Motor neuron (in vitro differentiated cells): ENCODE data around the gene PLEKHM1. TPM values are rescaled to one million over a fixed set of nuclear protein-coding genes. Genes with fewer than 3 reads are reported as not detected.

ENCODE experiments used
- ATAC-seq, 8 experiments: fragments of 200-7000 bp; cut with Tn5 transposase; replicated peaks in 6 of 8; 2 replicates each; pipeline ENCODE4 v1.8.0; 2021; ENCODE audit warnings: mild to moderate bottlenecking in 8 of 8, moderate library complexity in 8 of 8
- H3K27ac ChIP-seq, 2 donors: fragments of 250-450 bp; sonication (Bioruptor Pico); 2 replicates each; pipeline ENCODE4 v1.9.0; 2021; ENCODE audit warnings: antibody characterized with exemption in 2 of 2, mild to moderate bottlenecking in 2 of 2, moderate library complexity in 1 of 2
- H3K4me1 ChIP-seq, 2 donors: fragments of 250-450 bp; sonication (Bioruptor Pico); replicated peaks in 1 of 2; 2 replicates each; pipeline ENCODE4 v1.6.1; 2021; ENCODE audit warnings: antibody characterized with exemption in 2 of 2, mild to moderate bottlenecking in 2 of 2, moderate library complexity in 1 of 2
- H3K4me3 ChIP-seq, 5 donors: fragments of 250-450 bp; sonication (Bioruptor Pico); 2 replicates each; pipeline ENCODE4 v1.9.0; 2021; ENCODE audit warnings: antibody characterized with exemption in 5 of 5, mild to moderate bottlenecking in 5 of 5, moderate library complexity in 4 of 5
- WGBS, 10 experiments: fragments of 450-650 bp; shearing (Covaris generic); methylation state at CpG; one replicate each; pipeline ENCODE4 v1.0.0; 2022; 5-methylcytosine and 5-hydroxymethylcytosine counted together
- in situ Hi-C, 9 experiments: fragments of 400-800 bp; cut with MboI; loops; one replicate each; pipeline ENCODE4 v1.15.0; 2021; ENCODE audit warnings: low sequenced_read_pairs in 9 of 9, low pct_unique_long_range_greater_than_20kb in 2 of 9; ENCODE audit not compliant: unreplicated experiment in 9 of 9
- total RNA-seq, 8 experiments: library from RNA; unstranded; fragments of 300-600 nt; gene quantifications; 2 replicates each; pipeline versions ENCODE4 v1.2.3 to v1.2.4, GENCODE V29; 2022

The PLEKHM1 gene
- total RNA-seq, 8 experiments from 2014 or later, result 6.2 to 27.9 (median 11.8) TPM

DNA sequence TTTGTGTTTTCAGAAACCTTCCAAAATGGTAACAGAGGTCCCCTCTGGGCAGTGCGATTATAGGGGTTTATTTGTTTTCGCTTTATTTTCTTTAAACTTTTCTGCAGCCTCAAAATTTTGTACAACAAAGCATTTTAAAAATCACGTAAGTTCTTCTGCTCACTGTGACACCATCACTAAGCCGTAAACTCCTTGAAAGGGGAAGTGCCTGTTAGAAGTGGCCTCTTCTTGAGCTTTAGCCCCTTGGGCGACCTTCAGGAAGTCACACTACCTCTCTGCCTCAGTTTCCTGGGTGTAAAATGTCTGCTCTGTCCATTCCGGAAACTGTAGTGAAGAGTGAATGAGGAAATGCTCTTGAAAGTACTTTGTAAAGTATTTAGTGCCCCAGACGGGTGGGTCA, 84.4 kb downstream of the PLEKHM1 start:
- no peak for ATAC-seq
- H3K4me1 ChIP-seq, result peaks cover 4 to 12% of the 10 kb centered on the region in 2 donors
- no peak overlapping the region for H3K27ac ChIP-seq
- WGBS, 10 experiments, result 62 to 100% (median 83%) methylated on average over 1 to 7 of the region's 7 CpGs; no CpG with 5 or more reads in 1 of the 10 experiments
- in situ Hi-C loops, result loop anchor here in 1 of 9 experiments (25.0 kb wide), 1 partner anchor 456 kb away; no protein-coding TSS in a partner anchor
- no peak overlapping the region for H3K4me3 ChIP-seq

DNA sequence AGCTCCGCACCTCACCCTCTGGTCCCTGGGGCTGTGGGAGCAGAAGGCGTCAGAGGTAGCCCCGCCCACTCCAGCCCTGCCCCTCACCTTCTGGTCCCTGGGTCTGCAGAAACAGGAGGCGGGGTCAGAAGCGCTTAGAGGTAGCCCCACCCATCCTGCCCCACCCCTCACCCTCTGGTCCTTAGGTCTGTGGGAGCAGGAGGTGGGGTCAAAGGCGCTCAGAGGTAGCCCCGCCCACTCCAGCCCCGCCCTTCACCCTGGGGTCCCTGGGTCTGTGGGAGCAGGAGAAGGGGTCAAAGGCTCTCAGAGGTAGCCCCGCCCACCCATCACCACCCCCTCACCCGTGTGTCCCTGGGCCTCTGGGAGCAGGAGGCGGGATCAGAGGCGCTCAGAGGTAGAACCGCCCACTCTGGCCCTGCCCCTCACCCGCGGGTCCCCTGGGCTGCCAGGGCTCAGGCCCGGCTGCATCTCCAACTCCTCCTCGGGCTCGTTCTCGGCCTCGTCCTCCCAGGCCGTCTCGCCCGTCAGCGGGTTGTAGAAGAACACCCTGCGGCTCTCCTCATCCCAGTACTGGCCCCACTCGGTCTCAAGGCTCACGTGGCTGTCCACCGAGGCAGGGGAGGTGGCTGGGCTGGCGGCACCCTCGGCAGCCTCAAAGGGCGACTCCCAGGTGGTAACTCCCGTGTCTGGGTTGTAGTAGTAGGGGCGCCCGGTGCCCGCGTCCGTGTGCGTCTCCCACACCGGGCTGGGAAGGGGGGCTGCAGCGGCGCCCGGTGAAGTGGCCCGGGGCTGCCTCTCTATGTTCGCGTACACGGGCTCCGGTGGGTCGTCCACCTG, 85.1 kb downstream of the PLEKHM1 start:
- Histone ChIP-seq H3K27ac (no peak overlapping the region), H3K4me1 (peaks cover 4 to 12% of the 10 kb centered on the region in 2 donors), H3K4me3 (peak overlapping the region in 3 of 5 donors; percentile 2 to 18 (median 8))
- in situ Hi-C loops, result loop anchor here in 1 of 9 experiments (25.0 kb wide), 1 partner anchor 457 kb away; no protein-coding TSS in a partner anchor
- 0 to 50% (median 13%) methylated on average over 1 to 21 of the region's 48 CpGs; no CpG with 5 or more reads in 6 of the 10 experiments for WGBS, 10 experiments
- ATAC-seq, result peak; percentile 76 to 92 (median 84)

DNA sequence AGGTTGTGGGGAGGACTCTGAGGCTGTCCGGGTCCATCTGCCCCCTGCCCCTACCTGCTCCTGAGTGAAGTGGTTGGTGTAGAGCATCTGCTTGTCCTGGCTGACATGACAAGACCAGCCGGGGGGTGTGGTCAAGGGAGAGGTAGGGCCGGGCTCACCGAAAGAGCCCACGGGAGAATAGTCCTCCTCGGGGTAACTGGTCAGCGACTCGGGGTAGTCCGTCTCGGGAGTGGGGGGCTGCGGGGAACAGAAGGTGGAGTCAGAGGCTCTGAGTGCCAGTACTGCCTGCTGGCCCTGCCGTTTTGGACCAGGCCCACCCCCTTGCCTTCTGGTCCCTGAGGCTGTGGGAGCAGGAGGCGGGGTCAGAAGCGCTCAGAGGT, 85.7 kb downstream of the PLEKHM1 start:
- Histone ChIP-seq H3K4me3 (no peak overlapping the region), H3K27ac (no peak overlapping the region), H3K4me1 (peaks cover 4 to 12% of the 10 kb centered on the region in 2 donors)
- 40 to 100% (median 74%) methylated on average over 1 of the region's 14 CpGs; no CpG with 5 or more reads in 6 of the 10 experiments for WGBS, 10 experiments
- in situ Hi-C loops, result loop anchor here in 1 of 9 experiments (25.0 kb wide), 1 partner anchor 457 kb away; no protein-coding TSS in a partner anchor
- ATAC-seq, result peak in 4 of 8 experiments; percentile 3 to 4 (median 4)

DNA sequence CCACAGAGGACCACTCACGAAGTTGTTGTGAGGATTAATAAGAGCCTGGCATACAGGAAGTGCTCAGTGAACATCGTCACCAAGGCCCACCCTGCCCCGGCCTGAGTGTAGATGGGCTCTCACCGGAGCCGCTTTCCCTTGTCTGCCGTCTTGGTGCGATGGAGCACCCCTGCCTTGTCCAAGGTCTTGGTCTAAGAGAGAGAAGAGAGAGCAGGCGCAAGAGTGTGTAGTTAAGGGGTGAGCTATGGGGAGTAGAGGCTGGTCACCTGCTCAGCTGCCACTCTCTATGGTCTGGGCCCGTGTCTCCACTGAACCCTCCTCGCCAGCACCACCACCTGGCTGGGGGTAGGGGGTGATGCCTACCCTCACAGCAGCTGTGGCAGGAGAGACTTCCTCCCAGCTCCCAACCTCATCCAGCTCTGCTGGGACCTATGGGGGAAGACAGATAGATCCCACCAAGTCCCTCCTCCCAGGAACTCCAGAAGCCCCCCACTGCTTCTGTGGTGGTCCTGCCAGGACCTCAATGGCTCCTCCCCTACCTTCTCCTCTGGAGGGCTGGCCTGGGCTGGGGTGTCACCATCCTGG, 86.5 kb downstream of the PLEKHM1 start:
- ATAC-seq, result no peak
- 87 to 100% (median 100%) methylated on average over 1 to 3 of the region's 10 CpGs; no CpG with 5 or more reads in 7 of the 10 experiments for WGBS, 10 experiments
- Histone ChIP-seq H3K27ac (no peak overlapping the region), H3K4me3 (no peak overlapping the region), H3K4me1 (peaks cover 4 to 12% of the 10 kb centered on the region in 2 donors)
- in situ Hi-C loops, result loop anchor here in 1 of 9 experiments (25.0 kb wide), 1 partner anchor 458 kb away; no protein-coding TSS in a partner anchor

DNA sequence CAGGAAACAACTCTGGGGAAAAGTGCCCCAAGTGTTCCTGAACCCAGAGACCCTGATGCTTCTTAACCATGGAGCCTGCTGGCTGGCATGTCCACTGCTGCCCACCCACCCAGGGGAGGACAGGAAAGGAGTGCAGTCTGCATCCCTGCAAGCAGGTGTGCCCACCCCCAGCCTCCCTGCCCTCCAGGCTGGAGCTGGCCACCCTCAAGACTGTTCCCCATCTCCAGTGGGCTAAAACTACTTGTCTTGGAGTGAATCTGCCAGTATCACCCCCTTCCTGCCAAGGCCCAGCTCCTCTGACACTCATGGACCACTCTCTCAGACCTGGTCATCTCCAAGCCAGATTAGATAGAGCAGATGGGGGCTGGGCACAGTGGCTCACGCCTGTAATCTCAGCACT, 87.6 kb downstream of the PLEKHM1 start:
- no peak for ATAC-seq
- H3K4me1 ChIP-seq, result peaks cover 4 to 12% of the 10 kb centered on the region in 2 donors
- H3K4me3 ChIP-seq, result no peak overlapping the region
- in situ Hi-C loops, result loop anchor here in 1 of 9 experiments (25.0 kb wide), 1 partner anchor 459 kb away; no protein-coding TSS in a partner anchor
- H3K27ac ChIP-seq, result no peak overlapping the region
- WGBS, 10 experiments, result 100% methylated on average over 1 of the region's 1 CpG; no CpG with 5 or more reads in 9 of the 10 experiments

DNA sequence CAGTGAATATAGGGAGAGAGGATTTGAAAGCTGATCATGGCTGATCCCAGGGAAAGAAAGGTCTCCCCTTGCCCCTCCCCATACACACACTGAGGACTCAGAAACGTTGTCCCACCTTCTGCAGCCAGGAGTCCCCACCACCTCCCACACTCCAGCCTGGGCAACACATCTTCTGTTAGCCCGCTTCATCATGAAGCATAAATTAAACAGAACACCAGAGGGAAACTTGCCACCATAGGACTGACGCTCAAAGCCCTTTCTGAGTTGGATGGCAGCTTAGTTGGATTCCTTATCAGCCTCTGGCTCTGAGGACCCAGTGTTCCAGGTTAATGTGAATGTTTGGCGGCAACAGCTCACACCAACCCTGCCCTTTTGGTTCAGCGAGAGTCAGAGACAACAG, 91.7 kb downstream of the PLEKHM1 start:
- ATAC-seq, result no peak
- in situ Hi-C loops, result loop anchor here in 6 of 9 experiments (25.0 kb wide), 2 partner anchors 111 to 186 kb away; partner anchors contain the start of gene FMNL1 (in 3 of the 6)
- Histone ChIP-seq H3K4me3 (no peak overlapping the region), H3K4me1 (peaks cover 0 to 3% of the 10 kb centered on the region in 2 donors), H3K27ac (no peak overlapping the region)
- 60 to 100% (median 88%) methylated on average over 1 to 3 of the region's 5 CpGs; no CpG with 5 or more reads in 7 of the 10 experiments for WGBS, 10 experiments

DNA sequence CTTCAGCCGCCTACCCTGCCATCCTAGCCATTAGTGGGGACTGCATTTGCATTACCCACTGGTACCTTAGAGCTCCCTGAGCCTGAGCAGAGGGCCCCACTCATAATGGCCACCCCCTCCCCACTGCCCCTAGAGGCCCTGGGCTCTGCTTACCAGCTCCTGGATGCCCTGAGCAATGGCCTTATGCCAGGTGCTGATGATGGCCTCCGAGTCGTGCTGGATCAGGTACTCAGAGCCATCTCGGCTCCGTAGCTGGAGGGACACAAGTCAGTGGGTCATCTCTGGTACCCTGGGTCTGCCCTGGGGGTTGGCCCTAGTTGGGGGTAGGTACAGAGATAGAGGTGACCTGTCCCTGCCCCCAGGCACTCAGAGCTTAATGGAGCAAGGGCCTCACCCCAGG, 92.7 kb downstream of the PLEKHM1 start:
- H3K4me1 ChIP-seq, result peaks cover 0 to 3% of the 10 kb centered on the region in 2 donors
- ATAC-seq, result no peak
- 83 to 100% (median 100%) methylated on average over 1 to 4 of the region's 5 CpGs; no CpG with 5 or more reads in 6 of the 10 experiments for WGBS, 10 experiments
- H3K4me3 ChIP-seq, result no peak overlapping the region
- in situ Hi-C loops, result loop anchor here in 6 of 9 experiments (25.0 kb wide), 2 partner anchors 110 to 185 kb away; partner anchors contain the start of gene FMNL1 (in 3 of the 6)
- no peak overlapping the region for H3K27ac ChIP-seq

DNA sequence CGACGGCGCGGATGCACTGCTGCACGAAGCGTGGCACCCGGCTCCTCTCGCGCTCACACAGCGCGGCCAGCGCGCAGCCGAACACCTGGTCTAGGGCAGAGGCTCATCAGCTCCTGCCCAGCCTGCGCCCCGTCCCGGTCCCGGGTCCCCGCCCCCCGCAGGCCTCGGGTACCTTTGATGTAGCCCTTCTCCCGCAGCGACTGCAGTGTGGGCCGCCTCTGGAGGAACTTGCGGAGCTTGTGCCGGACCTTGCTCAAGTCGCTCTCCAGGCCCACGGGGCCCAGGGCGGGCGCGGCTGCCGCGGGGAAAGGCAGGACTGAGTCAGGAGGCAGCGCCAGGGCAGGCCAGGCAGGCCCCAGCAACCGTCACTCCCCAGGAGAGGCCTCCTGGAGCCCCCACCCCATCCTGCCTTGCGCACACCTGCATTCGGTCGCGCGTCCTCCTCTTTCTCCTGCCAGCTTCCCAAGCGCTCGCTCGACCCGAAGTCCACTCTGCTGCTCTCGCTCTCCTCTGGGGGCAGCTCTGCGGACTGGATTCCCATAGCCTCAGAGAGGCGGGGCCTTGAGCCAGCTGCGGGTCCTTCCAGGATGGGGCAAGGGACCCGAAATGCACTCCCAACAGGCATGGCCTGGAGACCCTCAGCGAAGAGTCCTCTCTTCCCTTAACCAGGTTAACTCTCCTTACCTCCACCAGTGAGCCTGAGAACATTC, 93.9 kb downstream of the PLEKHM1 start:
- no peak for ATAC-seq
- 40 to 100% (median 93%) methylated on average over 1 to 21 of the region's 50 CpGs; no CpG with 5 or more reads in 3 of the 10 experiments for WGBS, 10 experiments
- Histone ChIP-seq H3K4me3 (no peak overlapping the region), H3K4me1 (peaks cover 0 to 3% of the 10 kb centered on the region in 2 donors), H3K27ac (no peak overlapping the region)
- in situ Hi-C loops, result loop anchor here in 6 of 9 experiments (25.0 kb wide), 2 partner anchors 109 to 184 kb away; partner anchors contain the start of gene FMNL1 (in 3 of the 6)

DNA sequence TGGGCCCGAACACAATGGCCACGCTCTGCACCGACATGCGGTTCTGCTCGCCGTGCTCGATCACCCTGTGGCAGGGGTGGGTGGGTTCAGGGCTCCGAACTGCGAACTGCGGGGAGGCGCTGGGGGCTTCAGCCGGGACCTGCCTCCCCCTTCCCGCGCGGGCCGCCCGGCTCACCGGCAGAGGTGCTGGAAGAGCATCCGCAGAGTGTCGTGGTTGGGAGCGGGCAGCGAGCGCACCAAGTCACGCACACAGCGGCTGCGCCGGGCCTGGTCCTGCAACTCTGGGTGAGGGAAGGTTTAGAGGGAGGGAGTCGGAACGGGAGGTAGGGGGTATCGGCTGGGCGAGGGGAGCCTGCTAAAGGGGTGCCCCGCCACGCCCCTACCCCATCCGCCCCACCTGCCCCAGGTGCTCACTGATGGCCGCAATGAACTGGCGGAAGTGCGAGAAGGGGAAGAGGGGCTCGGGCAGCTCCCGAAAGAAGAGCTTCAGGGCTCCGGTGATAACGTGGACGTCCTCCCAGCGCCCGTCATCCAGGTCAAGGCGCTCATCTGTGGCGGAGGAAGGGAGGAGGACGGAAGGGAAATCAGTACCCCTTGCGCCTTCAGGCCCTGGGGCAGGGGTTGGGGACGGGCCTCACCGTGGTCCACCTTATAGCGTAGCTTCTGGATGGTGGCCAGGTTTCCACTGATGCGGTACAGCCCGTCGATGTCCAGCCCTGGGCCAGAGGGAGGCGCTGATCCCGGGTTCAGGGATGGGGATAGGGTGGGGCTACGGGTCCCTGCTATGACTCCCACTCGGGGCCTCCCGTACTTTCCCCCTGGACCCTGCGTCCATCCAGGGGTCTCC, 94.7 kb downstream of the PLEKHM1 start:
- in situ Hi-C loops, result loop anchor here in 6 of 9 experiments (25.0 kb wide), 2 partner anchors 108 to 183 kb away; partner anchors contain the start of gene FMNL1 (in 3 of the 6)
- ATAC-seq, result peak in 3 of 8 experiments; percentile 7 to 20 (median 9)
- H3K4me1 ChIP-seq, result peaks cover 0 to 3% of the 10 kb centered on the region in 2 donors
- no peak overlapping the region for H3K27ac ChIP-seq
- H3K4me3 ChIP-seq, result no peak overlapping the region
- WGBS, 10 experiments, result 100% methylated on average over 2 of the region's 60 CpGs; no CpG with 5 or more reads in 9 of the 10 experiments

DNA sequence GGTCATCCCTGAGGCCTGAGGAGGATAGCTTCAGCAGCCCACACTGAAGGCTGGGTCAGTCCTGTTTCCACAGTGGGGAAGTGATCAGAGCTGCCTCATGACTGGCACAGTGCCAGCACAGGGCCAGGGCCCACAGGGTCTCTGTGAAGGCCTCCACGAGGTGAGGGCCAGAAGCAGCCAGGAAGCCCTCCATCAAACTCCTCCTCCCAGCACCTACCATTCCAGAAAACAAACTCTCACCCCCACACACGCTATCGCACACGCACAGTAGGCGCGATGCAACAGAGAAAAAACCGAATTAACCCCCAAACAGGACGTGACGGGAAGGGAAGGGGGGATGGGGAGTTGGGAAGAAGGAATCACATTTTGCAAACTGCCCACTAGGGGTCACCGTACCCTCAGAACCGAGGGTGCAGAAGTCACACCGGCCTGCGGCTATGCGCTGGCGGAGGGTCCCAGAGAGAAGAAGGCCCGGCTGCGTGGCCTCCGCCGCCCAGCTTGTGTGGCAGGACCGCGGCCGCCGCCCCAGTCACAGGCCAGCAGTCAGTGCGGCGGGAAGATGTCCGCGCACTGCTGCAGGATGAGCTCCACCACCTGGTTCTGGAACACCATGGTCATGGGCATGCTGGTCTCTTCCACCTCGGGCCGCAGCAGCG, 95.5 kb downstream of the PLEKHM1 start:
- H3K4me3 ChIP-seq, result no peak overlapping the region
- 12 to 67% (median 27%) methylated on average over 1 to 7 of the region's 30 CpGs; no CpG with 5 or more reads in 5 of the 10 experiments for WGBS, 10 experiments
- no peak overlapping the region for H3K27ac ChIP-seq
- in situ Hi-C loops, result loop anchor here in 6 of 9 experiments (25.0 kb wide), 2 partner anchors 108 to 183 kb away; partner anchors contain the start of gene FMNL1 (in 3 of the 6)
- peaks cover 0 to 3% of the 10 kb centered on the region in 2 donors for H3K4me1 ChIP-seq
- peak; percentile 82 to 94 (median 87) for ATAC-seq

DNA sequence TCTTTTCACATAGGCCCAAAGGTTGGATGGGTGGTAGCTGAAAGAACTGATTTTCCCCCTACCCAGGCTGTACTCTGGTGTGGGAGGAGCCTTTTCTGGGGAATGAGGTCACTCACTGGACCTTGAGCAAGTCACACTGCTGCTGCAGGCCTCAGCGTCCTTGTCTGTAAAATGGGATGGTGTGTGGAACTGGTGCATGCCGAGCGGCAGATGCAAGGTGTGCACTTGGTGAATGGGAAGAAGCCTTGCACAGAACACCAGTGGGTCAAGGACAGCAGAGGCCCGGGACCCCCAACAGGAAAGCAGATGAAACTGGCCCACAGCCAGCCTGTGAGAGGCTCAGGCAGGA, 96.0 kb downstream of the PLEKHM1 start:
- Histone ChIP-seq H3K4me3 (no peak overlapping the region), H3K27ac (no peak overlapping the region), H3K4me1 (peaks cover 0 to 3% of the 10 kb centered on the region in 2 donors)
- ATAC-seq, result no peak
- 33 to 100% (median 53%) methylated on average over 1 to 3 of the region's 4 CpGs; no CpG with 5 or more reads in 6 of the 10 experiments for WGBS, 10 experiments
- in situ Hi-C loops, result loop anchor here in 6 of 9 experiments (25.0 kb wide), 2 partner anchors 107 to 182 kb away; partner anchors contain the start of gene FMNL1 (in 3 of the 6)
